ENCODE measurements around the gene NALCN.

Gene NALCN

DNA sequence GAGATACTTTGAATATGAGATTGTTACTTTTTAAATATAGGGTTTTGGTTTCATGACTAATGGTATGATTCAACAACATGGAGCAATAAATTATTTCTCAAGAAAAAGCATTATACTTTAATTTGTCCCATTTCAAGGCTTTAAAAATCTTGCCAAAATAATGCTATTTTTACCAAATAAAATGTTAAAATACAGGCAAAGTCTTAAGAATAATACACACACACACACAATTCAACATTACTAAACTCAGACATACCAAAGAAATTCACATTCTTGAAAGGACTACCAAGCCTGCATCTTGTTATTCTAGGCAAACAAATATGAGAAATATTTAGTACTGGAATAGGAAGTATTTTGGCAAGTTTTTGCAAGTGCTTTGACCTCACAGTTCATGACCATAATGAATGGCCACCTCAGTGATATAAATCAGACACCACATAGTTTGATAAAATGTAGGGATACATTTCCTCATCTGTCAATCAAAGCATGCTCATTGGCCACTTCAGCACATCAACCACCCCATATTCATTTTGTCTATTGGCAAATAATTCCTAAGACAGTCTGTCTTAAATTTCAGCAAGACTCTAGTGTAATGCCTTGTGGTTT, 107.2 kb downstream of the NALCN start:
- Histone ChIP-seq H3K79me2 (ENCODE audit: insufficient read depth, low read length) (no peaks in the 10 kb centered on the region), H3K9me3 (ENCODE audit: insufficient read depth, low read length, severe bottlenecking) (no peaks in the 10 kb centered on the region), H3K4me1 (ENCODE audit: insufficient read depth, low read length) (peaks cover 17% of the 10 kb centered on the region), H2AFZ (ENCODE audit: low read depth, low read length) (no peak overlapping the region), H3K9ac (ENCODE audit: low read depth, low read length) (no peak overlapping the region), H3K36me3 (ENCODE audit: insufficient read depth, low read length) (no peaks in the 10 kb centered on the region), H3K27ac (ENCODE audit: low read length) (no peak overlapping the region), H4K20me1 (ENCODE audit: insufficient read depth, low read length) (no peaks in the 10 kb centered on the region), H3K4me3 (ENCODE audit: low read depth in 1 of 2, low read length in 2 of 2) (no peak overlapping the region), H3K4me2 (ENCODE audit: insufficient read depth, low read length) (no peak overlapping the region), H3K27me3 (ENCODE audit: insufficient read depth, low read length, poor library complexity) (no peaks in the 10 kb centered on the region)
- TF ChIP-seq, protein P1, sequence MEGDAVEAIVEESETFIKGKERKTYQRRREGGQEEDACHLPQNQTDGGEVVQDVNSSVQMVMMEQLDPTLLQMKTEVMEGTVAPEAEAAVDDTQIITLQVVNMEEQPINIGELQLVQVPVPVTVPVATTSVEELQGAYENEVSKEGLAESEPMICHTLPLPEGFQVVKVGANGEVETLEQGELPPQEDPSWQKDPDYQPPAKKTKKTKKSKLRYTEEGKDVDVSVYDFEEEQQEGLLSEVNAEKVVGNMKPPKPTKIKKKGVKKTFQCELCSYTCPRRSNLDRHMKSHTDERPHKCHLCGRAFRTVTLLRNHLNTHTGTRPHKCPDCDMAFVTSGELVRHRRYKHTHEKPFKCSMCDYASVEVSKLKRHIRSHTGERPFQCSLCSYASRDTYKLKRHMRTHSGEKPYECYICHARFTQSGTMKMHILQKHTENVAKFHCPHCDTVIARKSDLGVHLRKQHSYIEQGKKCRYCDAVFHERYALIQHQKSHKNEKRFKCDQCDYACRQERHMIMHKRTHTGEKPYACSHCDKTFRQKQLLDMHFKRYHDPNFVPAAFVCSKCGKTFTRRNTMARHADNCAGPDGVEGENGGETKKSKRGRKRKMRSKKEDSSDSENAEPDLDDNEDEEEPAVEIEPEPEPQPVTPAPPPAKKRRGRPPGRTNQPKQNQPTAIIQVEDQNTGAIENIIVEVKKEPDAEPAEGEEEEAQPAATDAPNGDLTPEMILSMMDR (IDR thresholded peaks at IDR 0.05; ENCODE audit: borderline replicate concordance, extremely low read depth, low read length, poor library complexity, severe bottlenecking) = no peak
- no peak for TF ChIP-seq EZH2 (IDR thresholded peaks at IDR 0.05; ENCODE audit: borderline replicate concordance, low read depth, low read length, severe bottlenecking)
- DNase-seq (no peak), ATAC-seq (ENCODE audit: insufficient read depth, low read depth) (no peak)

DNA sequence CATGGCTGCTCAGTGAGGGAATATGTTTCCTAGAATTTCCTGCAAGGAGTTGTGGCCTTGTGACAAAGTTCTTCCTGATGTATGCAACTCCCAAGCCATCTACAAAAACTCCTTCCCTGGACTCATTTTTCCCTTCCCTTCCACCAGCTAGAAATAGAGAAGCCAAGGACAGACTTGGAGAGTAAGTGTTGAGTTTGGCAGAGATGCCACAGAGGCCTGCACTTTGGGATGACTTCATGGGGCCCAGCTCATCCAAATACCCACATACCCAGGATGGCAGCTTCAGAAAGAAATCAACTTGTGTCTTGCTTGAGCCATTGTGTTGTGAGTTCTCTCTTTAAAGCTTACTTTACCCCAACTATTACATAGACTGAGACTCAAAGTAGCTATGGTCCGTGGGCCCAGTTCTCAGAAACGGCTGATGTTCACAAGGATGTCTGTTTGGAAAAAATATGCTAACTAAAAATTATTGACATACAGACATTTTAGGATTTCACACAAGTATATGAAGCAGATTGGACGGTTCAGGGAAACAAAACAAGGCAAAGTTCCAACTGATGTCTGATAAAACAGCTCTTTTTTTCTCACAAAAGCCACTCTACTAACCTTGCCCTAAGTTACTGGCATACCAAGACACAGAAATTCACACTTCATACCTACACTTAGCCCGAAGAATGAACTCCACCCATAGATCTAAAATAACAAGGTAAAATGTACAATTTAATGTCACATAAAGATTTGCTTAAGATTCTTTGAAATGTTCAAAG, 107.9 kb downstream of the NALCN start:
- Histone ChIP-seq H3K4me1 (ENCODE audit: insufficient read depth, low read length) (peaks cover 17% of the 10 kb centered on the region), H3K9me3 (ENCODE audit: insufficient read depth, low read length, severe bottlenecking) (no peaks in the 10 kb centered on the region), H3K9ac (ENCODE audit: low read depth, low read length) (no peak overlapping the region), H3K27me3 (ENCODE audit: insufficient read depth, low read length, poor library complexity) (no peaks in the 10 kb centered on the region), H3K27ac (ENCODE audit: low read length) (no peak overlapping the region), H3K4me3 (ENCODE audit: low read depth in 1 of 2, low read length in 2 of 2) (no peak overlapping the region), H3K79me2 (ENCODE audit: insufficient read depth, low read length) (no peaks in the 10 kb centered on the region), H2AFZ (ENCODE audit: low read depth, low read length) (no peak overlapping the region), H3K36me3 (ENCODE audit: insufficient read depth, low read length) (no peaks in the 10 kb centered on the region), H3K4me2 (ENCODE audit: insufficient read depth, low read length) (no peak overlapping the region), H4K20me1 (ENCODE audit: insufficient read depth, low read length) (no peaks in the 10 kb centered on the region)
- DNase-seq (no peak), ATAC-seq (ENCODE audit: insufficient read depth, low read depth) (no peak)
- TF ChIP-seq, protein P1 (IDR thresholded peaks at IDR 0.05; ENCODE audit: borderline replicate concordance, extremely low read depth, low read length, poor library complexity, severe bottlenecking) = no peak
- no peak for TF ChIP-seq EZH2 (IDR thresholded peaks at IDR 0.05; ENCODE audit: borderline replicate concordance, low read depth, low read length, severe bottlenecking)

DNA sequence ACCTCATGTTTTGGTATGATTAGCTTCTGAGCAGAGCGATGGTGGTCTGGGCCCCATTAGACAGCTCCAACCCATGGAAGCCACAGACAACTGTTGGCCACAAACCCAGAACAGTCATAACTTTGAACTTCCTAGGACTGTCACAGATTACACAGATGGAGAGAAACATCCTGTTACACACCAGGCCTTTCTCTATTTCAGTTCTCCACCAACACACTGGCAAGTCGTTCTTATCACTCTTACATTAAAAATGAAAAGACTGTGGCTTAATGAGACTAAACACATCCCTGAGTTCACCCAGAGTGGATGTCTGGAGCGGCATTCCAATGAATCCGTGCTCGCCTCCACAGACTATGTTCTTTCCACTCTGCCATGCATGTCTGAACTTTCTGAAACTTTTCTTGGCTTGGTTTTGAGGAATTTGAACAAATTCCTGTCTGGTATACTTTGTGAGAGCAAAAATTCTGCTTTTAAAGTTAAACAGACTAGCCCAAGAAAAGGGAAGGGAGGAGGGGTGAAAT, 109.1 kb downstream of the NALCN start:
- DNase-seq = peak; percentile 52
- Histone ChIP-seq H3K4me1 (ENCODE audit: insufficient read depth, low read length) (peaks cover 17% of the 10 kb centered on the region), H3K27me3 (ENCODE audit: insufficient read depth, low read length, poor library complexity) (no peaks in the 10 kb centered on the region), H3K9ac (ENCODE audit: low read depth, low read length) (no peak overlapping the region), H3K4me2 (ENCODE audit: insufficient read depth, low read length) (no peak overlapping the region), H3K9me3 (ENCODE audit: insufficient read depth, low read length, severe bottlenecking) (no peaks in the 10 kb centered on the region), H4K20me1 (ENCODE audit: insufficient read depth, low read length) (no peaks in the 10 kb centered on the region), H3K4me3 (ENCODE audit: low read depth in 1 of 2, low read length in 2 of 2) (no peak overlapping the region), H3K36me3 (ENCODE audit: insufficient read depth, low read length) (no peaks in the 10 kb centered on the region), H3K79me2 (ENCODE audit: insufficient read depth, low read length) (no peaks in the 10 kb centered on the region), H3K27ac (ENCODE audit: low read length) (peak overlapping the region; percentile 29; the same call in 1 of the 2 replicates), H2AFZ (ENCODE audit: low read depth, low read length) (peak overlapping the region; percentile 45; the same call in 1 of the 2 replicates)
- TF ChIP-seq, protein P1 (IDR thresholded peaks at IDR 0.05; ENCODE audit: borderline replicate concordance, extremely low read depth, low read length, poor library complexity, severe bottlenecking) = no peak
- TF ChIP-seq EZH2 (IDR thresholded peaks at IDR 0.05; ENCODE audit: borderline replicate concordance, low read depth, low read length, severe bottlenecking) = no peak
- ATAC-seq (ENCODE audit: insufficient read depth, low read depth) = peak; percentile 95

Data from DND-41 (cell line).